Fibroblast of the conjunctiva (primary cell): ENCODE data around the gene MAP2K5.

Source experiments
- DNase-seq: peaks from one replicate; pipeline ENCODE4 v3.0.0-alpha.2; 2010; ENCODE audit warnings: low read depth

The MAP2K5 gene

DNA sequence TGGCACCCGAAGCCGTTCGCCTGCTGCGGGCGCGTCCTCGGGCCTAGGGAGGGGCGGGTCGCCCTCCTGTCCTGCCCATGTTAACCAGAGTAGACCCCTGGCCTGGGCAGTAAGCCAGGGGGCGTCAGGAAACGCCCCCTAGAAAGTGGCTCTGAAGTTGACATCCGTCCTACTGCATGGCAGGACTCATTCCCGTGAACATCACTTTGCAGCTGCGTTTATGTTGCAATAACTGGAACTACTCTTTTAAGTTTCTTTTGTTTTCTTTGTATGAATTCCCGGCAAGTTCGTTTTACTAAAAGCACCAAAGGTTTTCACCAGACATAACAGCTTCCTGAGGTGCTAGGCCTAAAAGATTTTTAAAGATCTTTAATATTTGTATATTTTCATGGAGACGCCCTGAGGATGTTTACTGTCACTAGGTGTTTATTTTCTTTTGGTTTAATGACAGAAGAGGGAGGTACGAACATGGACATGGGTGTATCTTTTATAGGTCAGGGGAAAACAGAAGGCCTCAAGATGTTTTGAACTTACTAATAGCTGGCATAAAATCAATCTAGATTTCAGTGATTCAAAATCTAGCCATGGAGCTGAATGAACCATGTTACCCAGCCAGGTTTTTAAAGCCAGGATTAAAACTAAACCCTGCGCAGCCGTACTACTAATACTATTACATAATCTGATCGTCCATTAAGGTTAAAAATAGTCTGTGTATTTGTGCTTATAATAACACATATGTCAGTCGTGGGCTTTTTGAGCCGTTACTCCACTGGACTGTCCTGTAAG, 20.5 kb upstream of the MAP2K5 start:
- DNase-seq: peak; percentile 73

DNA sequence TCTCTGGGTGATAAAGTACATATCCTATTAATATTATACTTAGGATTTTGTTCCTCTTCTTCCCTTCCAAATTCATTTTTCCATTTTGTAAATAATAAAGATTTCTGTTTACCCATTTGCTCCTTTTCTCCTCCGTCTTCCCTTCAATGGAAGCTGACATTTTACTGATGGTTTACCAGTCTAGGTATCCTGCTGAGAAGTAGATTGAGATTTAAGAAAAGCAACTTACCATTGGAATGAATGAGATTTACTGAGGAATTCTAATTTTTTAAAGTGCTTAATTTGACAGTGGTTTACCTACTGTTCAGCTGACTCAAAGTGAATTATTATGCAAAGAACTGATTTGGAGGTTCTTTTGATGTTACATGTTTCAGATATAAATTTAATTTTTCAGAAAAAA, 19.2 kb upstream of the MAP2K5 start:
- DNase-seq: no peak

DNA sequence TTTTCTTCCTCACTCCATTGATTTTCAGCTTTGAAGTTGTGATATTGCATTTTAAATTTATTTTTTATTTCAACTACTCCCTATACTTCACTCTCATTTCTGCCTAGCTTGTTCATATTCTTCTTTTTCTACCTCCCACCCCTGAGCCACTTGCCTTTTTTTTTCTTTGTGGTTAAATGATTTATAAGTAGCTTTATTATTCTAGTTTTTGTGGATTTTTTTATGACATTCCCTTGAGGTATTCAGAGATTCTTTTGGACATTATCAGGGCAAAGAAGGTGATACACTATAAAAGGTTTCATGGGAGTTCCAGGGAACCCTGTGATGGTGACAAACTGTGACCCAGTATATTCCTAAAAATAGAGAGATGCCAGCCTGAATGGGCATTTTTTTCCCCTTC, 18.3 kb upstream of the MAP2K5 start:
- DNase-seq: no peak

DNA sequence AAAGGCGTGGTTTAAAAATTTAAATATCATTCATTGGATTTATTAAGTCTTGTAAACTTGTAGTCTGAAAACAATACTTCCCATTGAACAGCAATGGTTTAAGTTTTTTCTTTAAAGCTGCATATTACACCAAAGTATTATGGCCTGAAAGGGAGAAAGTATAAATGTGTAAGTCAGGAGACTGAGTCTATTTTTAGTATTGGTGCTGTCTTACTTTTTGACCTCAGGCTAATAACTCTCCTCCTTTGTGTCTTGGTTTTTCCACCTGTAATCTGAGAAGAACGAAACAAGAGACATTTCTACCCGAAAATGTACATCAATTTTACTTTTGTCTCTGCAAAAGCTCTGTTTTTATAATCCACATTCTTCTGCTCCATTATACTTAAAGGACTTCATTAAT, 14.0 kb upstream of the MAP2K5 start:
- DNase-seq: no peak

DNA sequence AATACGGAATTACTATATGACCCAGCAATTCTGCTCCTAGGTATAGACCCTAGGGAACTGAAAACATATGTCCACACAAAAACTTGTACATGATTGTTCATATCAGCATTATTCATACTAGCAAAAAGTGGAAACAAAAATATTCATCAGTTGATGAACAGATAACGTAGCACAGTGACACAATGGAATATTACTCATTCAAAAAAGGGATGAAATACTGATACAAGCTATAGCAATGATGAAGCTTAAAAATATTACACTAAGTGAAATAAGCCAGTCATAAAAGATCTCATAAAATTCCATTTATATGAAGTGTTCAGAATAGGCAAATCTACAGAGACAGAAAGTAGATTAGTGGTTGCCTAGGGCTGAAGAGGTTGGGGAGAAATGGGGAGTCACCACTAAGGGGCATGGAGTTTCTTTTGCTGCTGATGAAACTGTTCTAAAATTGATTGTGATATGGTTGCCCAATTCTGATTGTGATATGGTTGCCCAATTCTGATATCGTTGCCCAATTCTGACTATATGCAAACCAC, 11.1 kb upstream of the MAP2K5 start:
- no peak for DNase-seq

DNA sequence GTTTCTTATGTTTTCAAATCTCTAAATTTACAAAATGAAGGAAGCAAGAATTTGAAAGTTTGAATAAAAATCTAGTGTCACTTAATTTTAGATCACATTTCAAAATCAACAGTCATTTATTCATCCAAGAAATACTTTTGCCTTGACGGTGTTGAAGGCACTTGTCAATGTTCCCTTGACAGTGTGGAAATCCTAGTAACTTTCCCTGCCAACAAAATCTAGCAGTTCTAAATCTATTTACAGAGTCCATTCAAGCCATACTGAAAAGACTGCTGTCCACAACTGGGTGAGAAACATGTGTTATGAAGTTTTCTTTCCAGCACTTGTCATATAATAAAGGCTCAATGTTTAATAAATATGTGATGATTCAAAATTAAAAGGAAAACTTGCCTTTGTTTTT, 8.6 kb upstream of the MAP2K5 start:
- no peak for DNase-seq

DNA sequence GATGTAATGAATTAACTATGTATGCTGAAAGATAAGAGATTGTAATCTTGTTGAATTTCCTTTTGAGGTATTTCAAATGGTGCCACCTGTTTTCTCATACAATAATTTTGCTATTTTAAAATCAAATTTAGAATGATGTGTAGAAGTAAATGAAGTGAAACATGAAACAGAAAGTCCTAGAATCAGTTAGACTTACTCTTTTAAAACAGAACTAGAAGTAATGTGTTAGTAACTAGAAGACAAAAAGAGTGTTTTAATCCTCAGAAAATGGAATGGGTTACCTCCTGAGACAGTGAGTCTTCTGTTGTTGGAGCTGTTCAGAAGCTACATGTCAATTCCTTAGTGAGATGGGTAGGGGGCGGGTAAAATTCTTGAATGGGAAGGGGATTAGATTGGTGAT, 8.1 kb upstream of the MAP2K5 start:
- no peak for DNase-seq

DNA sequence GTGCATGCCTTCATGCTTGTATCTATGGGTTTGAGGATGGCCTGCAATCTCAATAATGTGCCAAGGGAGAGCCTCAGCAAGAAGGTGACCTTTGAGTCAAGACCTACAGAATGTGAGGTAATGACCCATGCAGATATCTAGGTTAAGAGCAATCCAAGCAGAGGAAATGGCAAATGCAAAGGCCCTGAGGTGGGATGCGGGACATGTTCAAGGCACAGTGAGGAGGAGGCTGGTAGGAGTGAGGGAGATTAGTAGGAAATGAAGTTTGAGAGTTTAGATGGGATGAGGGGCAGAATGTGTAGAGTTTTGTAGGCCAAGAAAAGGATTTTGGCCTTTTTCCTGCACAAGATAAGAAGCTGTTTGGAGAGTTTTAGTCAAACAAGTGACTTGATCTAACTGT, 4.7 kb upstream of the MAP2K5 start:
- DNase-seq: no peak

DNA sequence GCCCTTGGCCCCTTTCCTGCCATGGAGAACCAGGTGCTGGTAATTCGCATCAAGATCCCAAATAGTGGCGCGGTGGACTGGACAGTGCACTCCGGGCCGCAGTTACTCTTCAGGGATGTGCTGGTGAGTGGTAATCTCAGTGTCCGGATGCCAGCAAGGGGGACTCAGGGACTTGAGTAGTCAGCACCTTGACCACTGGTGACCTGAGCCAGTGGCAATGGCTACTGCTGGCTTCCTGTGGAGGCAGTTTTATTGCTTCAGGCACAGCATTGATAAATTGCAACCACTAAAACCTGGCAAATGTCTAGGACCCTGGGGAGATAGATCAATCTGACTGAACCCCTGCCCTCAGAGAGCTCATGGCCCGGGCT, 830 bp downstream of the MAP2K5 start:
- DNase-seq: no peak

DNA sequence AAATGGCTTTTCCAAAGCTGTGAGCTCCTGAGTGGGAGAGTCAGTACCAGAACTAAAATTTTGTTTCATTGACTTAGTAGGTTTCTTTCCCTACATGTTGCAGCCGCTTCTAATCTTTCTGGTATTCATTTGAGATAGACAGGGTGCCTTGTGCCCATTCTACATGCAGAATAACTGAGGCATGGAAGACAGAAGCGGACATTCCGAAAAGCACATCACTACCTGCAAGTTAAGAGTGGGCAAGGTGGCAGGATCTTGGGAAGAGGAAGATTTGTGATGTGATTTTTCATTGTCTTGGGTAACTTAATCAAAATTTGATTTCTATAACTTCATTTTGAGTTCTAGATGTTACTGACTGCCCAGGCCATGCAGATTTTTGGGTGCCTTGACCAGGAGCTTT, 2.0 kb downstream of the MAP2K5 start:
- no peak for DNase-seq

DNA sequence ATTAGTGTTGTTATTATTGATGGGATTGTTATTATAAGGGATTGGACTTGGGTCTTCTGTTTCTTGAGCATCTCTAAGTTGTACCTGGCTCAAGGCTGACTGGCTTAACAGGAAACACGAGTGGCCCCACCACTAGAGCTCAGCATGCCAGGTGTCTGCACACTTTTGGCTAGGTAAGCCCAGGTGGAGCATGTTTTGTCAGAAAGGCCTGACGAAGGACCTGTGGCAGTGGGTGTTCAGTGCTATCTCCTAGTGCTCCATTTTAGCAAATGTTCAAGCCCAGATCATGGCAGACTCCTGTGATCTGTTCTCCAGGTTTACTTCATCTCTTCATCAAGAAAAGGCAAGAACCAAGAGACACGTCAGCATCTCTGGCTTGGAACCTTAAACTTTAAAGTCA, 3.4 kb downstream of the MAP2K5 start:
- DNase-seq: no peak

DNA sequence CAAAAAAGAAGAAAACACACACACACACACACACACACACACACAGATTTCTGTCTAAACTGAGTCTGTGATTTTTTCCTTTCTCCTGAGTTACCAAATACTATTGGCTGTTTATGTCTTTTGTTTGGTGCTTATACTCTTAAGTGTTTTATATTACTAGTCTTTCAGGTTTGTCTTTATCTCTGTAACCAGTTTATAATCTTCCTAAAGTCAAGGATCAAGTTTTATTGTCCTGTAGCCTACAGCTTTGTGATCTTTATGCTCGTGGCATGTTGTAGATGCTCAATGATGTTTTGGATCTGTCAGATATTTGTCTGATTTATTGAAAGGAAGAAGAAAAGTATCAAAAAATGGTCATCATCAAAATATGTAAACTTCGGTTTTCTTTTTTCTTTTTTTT, 4.6 kb downstream of the MAP2K5 start:
- DNase-seq: no peak

DNA sequence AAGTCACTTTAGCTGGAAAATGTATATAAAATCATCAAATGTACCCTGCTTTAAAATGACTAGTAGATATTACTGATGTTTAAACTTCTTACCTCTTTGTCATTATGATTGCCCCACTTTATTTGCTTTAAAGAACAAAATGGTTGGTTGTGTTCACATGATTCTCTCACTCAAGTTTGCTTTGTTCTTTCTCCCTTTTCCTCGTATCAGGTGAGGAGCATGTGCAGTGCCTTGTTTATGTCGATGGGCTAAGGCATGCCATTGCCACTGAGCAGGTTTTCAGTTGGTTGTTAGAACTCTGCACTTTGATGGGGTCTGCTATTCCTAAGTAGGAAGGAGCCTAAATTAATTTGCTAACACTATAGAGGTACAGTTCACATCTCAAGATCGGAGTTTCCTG, 5.3 kb downstream of the MAP2K5 start:
- no peak for DNase-seq

DNA sequence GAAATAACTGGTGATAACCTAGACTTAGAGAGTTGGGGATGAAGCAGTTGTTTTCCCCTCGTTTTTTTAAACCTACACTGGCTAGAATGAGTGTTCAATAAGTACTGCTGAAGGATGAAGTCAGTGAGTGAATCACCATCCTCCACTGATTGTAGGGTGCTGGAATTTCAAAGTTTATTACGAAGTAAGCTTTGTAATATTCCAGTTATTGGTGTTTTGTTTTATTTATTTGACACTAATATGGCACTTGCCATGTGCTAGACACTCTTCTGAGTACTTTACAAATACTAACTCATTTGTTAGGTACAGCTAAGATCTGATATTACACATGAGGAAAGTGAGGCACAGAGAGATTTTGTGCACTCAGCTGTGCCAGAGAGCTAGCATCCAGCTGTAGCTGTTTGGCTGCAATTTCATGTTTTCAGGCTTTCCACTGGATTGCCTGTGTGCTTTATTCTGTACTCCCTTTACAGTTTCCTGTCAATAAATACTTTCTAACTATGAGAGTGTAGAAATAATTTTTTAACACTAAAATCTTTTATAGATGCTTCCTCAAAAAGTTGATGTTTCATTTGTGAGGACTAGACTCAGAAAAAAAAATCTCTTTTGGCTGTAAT, 5.8 kb downstream of the MAP2K5 start:
- no peak for DNase-seq

DNA sequence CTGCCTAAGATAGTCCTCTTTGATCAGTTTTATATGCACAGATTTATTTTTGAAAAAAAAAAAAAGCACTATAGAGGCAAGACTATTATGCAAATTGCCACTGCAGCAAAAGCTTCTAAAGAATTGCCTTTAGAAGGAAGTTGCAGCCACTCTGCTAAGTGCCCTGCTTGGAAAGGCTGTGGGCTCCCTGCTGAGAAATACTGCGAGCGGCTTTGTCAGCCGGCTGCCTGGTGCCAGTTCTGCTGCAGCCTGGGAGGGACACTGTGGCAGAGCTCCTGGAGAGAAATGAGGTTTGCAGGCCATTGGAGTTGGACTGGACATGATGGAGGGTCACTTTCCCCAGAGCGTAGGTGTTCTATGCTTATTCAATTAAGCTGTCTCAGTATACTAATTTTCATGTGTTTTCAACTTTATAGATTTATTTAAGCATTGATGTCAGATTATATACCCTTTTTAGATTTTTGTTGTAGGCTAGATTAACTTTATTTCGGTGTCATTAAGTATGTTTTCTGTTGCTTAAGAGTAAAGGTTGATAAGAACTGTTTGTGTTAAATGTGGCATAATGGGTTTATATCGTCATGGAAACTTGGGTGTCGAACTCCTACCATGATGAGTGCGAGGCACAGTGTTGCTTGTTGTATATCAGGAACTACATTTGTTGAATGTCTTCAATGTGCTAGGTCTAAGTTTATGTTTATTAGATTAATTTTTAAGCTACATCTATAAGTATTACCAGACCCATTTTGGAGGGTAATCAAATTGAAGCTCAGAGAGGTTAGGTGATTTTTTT, 6.6 kb downstream of the MAP2K5 start:
- no peak for DNase-seq

DNA sequence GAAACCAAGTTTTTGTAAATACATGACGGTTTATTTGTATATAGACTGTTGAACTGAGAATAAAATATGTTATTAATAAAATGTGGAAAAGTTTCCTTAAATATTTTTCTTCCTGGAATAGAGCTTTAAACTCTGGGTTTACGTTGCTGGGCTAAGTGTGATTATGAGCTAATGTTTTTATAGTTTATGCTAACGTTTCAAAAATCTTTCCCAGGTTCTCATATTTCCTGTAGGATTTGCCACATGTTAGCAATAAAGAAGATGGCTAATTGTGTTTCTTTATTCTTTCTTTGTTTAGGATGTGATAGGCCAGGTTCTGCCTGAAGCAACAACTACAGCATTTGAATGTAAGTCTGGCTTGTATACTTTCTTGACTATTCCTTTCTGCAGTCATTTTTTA, 7.2 kb downstream of the MAP2K5 start:
- DNase-seq: no peak

DNA sequence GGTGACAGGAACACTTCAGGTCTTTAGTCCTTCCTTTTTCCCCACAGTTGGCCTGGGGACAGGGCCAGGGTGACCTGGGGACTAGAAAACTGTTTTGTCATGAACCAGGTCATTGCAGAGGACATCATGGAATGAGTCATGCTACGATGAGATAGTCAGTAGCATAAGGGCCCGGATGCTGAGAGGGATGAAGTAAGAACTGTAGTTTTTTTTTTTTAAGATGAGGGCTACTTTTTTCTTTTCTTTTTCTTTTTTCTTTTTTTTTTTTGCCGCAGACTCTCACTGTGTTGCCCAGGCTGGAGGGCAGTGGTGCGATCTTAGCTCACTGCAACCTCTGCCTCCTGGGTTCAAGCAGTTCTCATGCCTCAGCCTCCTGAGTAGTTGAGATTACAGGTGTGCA, 8.0 kb downstream of the MAP2K5 start:
- no peak for DNase-seq

DNA sequence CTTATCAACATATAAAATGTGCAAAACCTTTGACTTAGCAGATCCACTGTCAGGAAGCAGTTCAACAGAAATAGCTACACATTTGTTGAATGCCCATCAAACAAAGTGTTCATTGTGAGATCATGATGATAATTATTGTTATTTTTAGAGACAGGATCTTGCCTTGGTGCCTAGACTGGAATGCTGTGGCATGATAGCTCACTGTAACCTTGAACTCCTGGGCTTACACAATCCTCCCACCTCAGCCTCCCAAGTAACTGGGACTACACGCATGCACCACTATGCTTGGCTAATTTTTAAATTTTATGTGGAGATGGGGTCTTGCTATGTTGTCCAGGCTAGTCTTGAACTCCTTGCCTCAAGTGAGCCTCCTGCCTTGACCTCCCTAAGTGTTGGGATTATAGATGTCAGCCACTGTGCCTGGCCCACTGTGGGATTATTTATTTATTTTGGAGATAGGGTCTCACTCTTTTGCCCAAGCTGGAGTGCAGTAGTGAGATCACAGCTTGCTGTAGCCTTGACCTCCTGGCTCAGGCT, 8.8 kb downstream of the MAP2K5 start:
- no peak for DNase-seq

DNA sequence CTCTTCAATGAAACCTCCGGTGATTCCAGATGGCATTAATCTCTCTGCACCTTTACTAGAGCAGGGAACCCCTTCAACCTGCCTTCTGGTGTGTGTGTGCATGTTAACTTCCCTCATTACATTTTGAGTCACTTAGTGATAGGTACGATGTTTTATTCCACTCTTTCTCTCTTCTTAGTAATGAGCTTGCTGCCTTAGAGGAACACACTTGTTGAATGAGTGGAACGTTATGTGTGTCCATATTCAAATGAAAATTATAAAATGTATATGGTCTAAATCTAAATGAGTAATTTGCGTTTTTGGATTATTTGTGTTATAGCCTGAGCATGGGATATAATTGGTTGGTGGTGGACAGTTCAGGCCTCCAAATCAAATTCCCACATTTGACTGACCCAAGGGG, 12.1 kb downstream of the MAP2K5 start:
- DNase-seq: no peak

DNA sequence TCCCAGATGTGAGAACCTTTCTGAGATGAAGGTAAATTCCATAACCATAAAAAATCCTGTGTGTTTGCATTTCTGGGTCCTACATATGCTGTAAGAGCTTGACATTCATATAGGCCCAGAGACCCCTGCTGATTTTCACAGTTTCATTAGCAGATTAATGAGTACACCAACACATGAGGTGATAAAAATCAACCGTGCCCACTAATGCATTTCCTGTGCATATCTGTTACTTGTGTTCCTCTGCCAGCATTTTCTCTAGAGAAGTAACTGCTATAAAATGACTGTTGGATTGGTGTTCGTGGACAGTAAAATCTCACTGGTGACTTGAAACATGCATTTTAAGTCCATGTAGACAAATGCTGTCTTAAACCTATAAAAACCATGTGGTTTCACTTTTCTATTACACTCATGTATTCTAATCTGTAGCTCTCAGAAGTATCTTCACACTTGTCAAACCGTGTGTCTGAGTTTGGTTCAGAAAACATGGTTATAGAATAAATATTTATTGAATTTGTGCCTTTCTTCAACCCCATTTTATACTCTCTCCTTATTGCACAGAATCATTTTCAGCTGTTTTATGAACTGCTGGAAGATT, 14.6 kb downstream of the MAP2K5 start:
- DNase-seq: no peak

DNA sequence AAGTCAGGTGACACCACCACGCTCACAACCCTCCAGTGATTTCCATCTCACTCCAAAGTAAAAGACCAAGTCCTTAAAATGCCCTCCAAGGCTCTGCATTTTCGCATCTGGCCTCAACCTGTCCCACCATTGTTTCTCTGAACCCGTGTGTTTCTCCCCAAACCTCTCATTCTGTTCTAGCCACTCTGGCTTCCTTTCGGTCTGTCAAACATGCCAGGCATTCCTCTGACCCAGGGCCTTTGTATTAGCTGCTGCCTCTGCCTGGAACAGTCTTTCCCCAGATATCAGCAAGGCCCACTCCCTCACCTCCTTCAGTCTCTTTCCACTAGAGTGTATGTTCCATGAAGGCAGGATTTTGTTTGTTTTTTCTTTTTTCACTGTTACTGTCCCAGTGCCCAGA, 16.0 kb downstream of the MAP2K5 start:
- no peak for DNase-seq

DNA sequence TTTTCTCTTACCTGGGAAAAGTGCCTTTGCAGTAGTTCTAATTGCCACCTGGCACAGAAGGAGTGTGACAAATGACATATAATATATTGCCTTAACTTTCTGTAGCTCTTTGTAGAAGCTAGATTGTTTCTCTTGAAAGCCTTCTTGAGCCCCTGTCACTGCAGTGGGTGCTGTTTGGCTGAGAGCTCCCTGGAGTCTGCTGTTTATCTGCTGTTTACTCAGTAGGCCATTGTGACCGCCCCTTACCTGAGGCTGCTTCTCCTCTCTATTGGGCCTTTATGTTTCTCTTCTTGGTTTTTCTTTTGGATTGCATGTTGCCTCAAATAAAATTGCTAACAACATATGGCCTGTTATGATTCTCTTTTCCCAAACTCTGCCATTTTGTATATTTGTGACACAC, 16.7 kb downstream of the MAP2K5 start:
- DNase-seq: no peak
